GF-D8 (cell line): ENCODE results near the gene FGFR3.
A peak's percentile ranks its signal among the peaks of the same experiment; 100 is the strongest.
"Not testable (repeated sequence)": the region's sequence is repeated elsewhere in the genome, so short reads cannot be mapped to it uniquely, and the experiment has no call there.

Source experiments
- DNase-seq: peaks from one replicate; lab custom pipeline; 2025; lab: John Stamatoyannopoulos, UW

FGFR3 gene

GRCh38 chr4:1842339-1842895 is 49.3 kb downstream of the FGFR3 start:
- DNase-seq = no peak

- DNase-seq = no peak
Measured at GRCh38 chr4:1842993-1843448, 49.9 kb downstream of the FGFR3 start.

- no peak for DNase-seq
Measured at GRCh38 chr4:1843852-1844251, 50.8 kb downstream of the FGFR3 start.

GRCh38 chr4:1844618-1845017 is 51.5 kb downstream of the FGFR3 start:
- not testable (repeated sequence) for DNase-seq

GRCh38 chr4:1846580-1846979 is 53.5 kb downstream of the FGFR3 start:
- no peak for DNase-seq

- DNase-seq = no peak
Measured at GRCh38 chr4:1850276-1850675, 57.2 kb downstream of the FGFR3 start.

- no peak for DNase-seq
Measured at GRCh38 chr4:1851160-1851559, 58.1 kb downstream of the FGFR3 start.

GRCh38 chr4:1851575-1852410 is 58.7 kb downstream of the FGFR3 start:
- no peak for DNase-seq

GRCh38 chr4:1852904-1853623 is 60.0 kb downstream of the FGFR3 start:
- DNase-seq = no peak

GRCh38 chr4:1854752-1855151 is 61.7 kb downstream of the FGFR3 start:
- DNase-seq = no peak

GRCh38 chr4:1855333-1856070 is 62.4 kb downstream of the FGFR3 start:
- no peak for DNase-seq

GRCh38 chr4:1856071-1856942 is 63.2 kb downstream of the FGFR3 start, which contains the start of gene LETM1:
Gene LETM1, minus strand, starts transcription at chr4:1856156. Its CDS starts 206 bp downstream, at chr4:1855950.
- DNase-seq = peak; percentile 81

- DNase-seq = no peak
Measured at GRCh38 chr4:1856943-1857699, 64.0 kb downstream of the FGFR3 start.

- DNase-seq = no peak
Measured at GRCh38 chr4:1857931-1858330, 64.8 kb downstream of the FGFR3 start.
